GM21526 (cell line): Measurements from ENCODE around the gene ZNF80.

Experiments
- ATAC-seq: cut with Tn5 transposase; IDR thresholded peaks from one replicate; pipeline ENCODE4 v1.9.1; 2021; ENCODE audit warnings: moderate library complexity; ENCODE audit not compliant: unreplicated experiment, low FRiP score

Gene ZNF80

DNA sequence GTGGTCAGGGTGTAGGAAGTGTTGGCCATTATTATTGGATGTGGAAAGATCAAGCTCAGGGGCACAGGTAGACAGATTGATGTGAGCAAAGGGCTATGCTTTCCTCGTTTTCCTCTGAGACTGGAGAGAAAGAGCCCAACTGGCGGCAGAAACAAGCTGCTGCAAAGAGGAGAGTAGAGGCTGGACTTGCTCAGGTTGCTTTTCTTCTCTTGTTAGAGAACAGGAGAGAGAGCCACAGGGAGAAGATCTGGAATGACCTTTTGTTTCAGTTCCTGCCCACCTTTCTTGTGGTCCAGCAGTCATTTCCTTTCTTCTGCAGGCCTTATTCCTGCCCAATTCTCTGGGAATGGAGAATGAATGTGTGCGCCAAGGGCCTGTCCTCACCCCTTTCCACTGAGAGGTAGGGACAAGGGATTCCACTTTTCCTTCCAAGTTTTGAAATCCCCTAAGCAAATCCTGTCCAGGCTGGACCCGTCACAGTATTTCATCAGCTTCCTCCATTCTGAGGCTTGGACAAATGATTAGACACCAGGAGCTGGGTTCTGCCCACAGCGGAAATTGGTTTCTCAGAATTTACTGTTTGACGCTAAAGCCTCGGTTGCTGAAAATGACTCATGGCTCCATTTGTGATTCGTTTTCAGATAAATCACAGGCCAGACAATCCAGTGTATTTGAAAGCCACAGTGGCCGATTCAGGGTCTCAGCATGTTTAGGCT, 16.1 kb downstream of the ZNF80 start:
- peak; percentile 37 for ATAC-seq

DNA sequence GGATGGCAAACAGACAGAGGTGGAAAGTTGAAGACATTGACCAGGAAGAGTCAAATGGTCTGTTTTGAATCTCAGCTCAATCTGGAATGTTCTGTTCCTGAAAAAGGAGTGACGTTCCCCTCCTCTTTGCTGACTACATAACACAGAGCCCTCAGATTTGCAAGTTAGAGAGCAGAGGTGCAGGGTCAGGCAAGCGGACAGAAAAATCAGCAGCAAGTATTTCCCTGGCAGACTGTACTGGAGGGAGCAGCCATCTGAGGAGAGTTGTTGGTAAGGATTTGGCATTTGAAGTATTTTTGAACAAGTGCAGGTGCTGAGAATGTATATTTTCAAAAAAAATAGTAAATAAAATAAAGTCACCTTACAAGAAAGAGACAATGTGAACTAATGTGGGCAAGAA, 17.6 kb downstream of the ZNF80 start:
- ATAC-seq = no peak

DNA sequence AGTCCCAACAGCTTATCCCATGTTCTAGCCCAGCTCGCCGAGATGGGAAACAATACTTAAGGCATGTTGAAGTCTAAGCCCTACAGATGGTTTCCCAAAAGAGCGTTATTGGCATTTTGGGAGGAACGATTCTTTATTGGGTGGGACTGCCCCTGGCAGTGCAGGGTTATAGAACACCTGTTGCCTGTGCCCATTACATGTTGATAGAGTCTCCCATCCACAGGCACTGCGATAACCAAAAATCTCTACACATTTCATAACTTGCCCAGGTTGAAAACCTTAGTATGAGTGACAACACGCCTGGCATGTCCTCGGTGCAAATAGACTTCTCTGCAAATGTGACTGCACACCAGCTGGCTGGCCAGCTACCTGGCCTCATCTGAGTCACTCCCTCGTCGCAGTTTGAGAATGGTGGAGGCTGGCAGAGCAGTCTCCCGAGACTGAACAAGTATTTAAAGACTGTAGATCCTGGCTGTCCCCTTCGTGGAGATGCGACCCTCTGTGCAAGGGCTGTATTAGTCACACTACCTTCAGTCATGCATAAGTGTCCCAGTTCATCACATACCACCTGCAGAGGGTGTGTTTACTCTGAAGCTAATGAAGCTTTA, 18.7 kb downstream of the ZNF80 start:
- ATAC-seq = no peak

DNA sequence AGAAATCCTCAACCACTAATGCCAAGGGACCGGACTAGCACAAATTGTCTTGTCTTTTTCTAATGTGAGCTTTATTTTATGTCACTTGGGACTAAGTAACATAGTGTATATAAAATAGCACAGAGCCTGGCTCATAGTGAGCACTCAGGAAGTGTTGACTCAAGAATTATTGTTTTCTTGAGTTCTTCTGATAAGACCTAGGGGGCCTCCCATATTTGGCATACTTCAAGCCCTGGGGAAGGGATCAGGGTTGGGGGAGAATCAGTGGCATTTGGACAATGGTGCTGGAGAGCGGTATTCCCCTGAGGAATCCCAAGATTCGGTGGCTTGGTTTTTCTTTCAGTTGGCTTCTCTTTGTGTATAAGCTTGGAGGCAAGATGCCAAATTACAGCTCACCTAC, 19.4 kb downstream of the ZNF80 start:
- ATAC-seq = no peak

DNA sequence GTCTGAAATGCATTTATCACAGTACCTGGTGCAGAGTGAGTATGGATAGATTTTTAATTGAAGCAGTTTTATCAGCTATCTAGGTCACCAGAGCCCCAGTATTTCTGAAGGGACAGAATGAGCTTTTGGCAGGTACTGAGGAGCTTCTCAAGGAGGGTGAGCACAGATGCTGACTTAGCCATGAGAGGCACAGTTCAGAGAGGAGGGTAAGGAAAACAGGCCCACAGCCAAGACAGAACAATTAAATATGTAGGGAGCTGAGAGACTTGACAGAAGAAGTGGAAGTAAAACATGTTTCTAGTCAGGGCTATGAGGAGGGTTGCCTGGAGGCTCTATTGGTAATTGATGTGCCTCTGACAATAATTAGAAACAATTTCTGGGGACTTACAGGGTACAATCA, 20.1 kb downstream of the ZNF80 start:
- no peak for ATAC-seq

DNA sequence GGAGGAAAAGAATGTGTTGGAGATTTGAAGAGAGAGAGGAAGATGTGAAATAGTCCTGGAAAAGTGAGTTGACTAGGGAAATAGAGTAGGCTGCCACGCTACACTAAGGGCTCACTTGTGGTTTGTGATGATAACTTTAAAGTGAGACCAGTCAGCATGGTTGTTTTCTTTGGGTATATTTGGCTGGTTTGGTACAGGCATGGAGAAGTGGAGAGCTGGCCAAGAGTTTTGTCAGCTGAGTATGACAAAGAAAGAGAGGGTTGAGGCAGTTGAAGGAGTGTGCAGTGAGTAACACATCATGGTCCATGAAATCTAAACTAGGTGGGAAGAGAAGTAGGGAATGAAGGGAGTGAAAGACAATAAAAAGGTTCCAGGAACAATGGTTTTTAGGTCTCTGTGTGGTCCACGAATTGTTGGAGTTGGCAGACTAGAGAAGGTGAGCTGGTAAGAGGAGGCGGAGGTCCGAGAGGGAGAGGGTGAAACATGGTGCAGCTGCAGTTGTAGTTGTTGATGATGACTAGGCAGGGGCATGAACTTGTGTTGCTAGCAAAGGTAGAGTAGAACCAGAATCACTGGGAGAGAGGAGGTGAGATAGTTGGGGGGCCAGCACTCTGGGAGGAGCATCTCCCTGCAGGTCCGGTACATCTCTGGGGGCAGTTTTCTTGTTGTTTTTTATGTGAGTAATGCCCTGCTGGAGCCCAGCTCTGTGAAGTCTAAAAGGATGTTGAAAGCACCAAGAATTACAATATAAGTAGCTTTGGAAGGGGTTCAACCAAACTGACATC, 21.0 kb downstream of the ZNF80 start:
- ATAC-seq = no peak

DNA sequence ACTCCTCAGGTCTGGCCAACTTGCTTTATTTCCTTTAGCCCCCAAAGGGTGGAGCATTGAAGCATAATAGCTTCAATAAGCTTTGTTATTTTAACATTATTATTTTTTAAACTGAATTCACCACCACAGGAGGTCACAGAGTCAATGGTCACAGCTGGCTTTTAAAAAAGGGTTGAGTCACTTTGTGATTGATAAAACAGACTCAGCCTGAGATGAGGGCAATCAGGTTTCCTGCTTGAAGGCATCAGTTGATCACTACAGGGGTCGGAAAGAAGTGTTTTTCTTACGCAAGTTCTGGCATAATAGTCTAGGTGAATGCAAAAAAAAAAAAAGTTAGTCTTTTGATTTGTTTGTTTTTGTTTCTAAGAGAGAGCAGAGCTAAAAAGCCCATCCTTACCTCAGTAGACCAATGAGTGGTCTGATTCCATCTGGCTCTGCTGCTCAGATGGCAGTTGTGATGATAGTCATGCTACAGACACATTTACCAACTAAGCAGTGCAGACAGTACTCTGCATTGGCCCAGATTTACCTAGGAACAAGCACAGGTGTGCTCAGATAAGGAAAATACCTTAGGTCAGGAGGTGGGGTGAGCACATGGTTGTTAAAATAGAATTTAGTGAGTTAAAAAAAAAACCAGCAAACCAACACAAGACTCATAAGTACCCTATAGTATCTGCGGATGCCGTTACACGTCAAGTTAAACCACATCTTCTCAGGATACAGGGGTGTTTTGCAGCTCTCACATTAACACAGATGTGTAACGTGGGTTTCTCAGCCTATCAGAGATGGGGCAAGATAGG, 22.6 kb downstream of the ZNF80 start:
- ATAC-seq = no peak

DNA sequence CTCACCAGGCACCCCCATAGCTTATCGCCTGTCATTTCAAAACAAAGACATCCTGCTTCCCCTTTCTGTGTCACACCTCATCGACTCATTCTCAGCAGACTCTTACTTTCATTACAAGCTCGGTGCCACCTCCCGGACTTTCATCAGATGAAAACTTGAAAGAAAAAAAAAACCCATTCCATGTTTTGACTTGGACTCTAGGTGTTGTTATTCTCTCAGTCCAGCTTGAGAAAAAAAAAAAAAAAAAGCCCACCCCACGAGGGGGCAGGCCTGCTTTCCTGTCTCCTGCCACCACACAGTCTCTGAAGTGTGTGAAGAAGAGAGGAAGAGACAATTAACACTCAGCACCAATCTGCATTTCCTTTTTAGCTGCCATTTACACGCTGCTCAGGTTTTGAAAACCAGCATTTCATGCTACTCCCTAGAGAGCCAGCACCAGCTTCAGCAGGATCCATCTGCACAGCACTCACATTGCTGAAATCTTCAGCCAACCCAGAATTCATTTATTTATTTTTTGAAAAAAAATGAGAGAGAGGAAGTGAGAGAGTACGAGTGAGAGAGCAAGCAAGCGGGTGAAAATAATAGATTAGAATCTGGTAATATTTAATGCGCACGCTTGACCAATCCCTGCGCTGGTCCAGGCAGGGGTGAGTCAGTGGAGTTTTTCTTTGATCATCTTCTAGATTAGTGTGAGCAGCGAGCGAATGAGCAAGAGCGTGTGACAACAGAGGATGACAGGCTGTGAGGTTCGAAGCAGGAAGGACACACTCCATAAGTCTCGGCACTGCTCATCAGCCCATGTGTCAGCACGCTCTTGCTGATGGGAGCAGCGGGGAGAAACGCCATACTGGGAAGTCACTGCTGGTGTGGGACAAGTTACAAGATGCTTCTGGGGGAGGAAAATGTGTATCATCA, 23.5 kb downstream of the ZNF80 start:
- peak; percentile 90 for ATAC-seq

DNA sequence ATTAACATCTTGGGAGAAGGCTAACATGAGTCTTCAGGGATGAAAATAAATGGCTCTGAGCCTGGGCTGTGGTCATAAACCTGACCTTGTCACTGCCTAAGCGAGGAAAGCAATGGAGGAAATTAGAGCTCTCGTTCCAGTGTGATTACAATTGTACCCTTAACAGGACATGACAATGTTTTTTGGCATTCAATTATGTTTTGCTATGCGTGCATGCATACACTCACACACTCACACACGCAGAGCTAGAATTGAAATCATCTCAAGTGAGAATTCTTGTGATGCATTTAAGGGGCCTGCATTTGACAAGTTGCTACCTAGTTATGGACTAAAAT, 24.1 kb downstream of the ZNF80 start:
- ATAC-seq = peak; percentile 17

DNA sequence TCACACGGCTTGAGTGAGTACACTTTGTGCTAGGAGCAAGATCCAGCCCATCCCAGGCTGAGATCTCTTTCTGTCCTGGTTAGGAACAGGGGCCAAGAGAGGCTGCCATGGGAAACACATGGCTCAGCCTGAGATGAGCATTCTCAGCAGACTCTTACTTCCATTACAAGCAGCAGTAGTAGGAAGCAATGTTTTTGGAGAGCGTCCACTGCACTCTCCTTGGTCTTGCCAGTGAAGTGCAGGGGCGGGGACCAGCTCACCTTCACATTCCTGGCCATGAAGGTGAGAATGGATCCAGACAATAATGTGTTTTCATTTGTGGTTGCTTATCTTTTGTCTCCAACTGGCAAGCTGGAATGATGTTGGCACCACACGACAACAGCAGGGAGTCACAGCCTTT, 24.7 kb downstream of the ZNF80 start:
- no peak for ATAC-seq

DNA sequence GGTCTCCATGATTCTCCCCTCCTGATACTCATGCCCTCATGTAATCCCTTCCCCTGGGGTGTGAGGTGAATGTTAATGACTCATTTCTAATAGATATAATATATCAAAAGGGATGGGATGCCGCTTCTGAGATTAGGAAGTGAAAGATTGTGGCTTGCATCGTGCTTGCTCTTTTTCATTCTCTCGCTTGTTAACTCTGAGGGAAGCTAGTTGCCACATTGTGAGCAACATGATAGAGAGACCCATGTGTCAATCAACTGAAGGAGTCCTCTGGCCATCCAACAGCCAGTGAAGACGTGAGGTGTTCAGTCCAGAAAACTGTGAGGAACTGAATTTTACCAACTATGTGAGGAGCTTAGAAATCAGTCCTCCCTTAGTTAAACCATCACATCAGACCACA, 29.6 kb downstream of the ZNF80 start:
- no peak for ATAC-seq

DNA sequence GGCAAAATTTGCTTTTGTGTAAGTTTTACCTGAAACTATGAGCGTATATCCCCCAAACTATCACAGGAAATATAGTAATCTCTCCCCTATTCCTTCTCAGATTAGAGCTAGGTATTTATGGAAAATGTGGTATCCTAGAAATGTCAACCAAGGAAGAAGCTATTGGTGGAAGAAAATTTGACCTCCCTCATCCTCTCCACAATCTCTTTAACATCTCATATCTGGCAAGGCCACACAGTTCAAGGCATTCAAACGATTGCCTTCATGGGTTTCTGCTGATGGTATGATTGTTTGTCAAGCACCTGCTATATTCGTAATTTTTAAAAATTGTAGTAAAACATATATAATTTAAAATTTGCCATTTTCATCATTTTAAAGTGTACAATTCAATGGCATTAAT, 31.0 kb downstream of the ZNF80 start:
- no peak for ATAC-seq

DNA sequence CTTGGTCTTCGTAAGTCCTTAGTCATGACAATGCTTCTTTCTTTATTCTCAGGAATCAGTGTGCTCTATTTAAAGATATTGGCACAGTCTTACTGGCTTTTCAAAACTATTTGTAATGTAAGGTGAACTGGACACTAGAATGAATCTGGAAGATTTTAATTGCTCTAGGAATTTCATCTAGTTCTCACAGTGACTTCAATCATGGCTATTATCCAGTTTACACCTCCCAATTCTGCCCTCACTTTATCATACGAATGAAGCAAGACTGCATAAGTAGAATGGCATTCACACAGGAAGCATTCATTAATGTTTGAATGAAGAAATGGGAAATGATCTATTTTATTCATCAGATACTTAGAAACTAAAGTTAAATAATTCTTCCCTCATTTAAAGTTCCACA, 31.8 kb downstream of the ZNF80 start:
- no peak for ATAC-seq

DNA sequence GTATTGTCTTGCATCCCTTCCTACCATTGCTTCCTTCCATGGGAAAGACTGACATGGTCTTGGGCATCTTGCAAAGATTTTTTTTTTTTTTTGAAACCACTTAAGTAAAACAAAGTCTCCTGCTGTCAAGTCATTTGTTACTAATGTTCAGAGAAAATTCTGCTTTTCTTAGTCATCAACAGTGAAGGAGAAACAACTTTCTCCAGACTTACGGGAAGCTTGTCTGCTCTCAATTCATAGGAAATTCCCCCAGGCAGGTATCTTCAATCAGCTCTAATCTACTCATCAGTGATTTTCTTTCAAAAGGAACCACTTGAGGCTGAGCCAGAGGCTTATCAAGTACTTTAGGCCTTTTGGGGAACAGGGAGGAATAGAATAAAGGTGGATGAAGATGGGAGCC, 42.6 kb downstream of the ZNF80 start:
- no peak for ATAC-seq

DNA sequence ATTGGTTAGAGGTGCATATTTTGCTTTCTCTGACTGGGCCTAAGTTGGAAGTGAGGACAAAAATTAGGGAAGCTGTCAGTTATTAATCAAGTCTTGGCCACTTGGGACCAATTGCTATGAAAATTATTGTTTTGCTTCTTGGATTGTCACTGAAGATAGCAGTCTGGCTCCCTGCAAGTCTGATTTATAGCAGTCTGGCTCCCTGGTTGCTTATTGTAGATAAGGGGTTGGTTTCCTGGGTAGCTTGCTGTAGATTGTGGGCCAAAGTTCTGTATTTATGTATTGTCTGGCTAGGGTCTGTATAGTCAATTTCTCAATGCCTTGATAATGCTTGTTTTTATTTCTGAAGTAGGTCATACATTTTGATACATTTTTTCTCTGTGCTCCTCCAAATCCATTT, 45.2 kb downstream of the ZNF80 start:
- ATAC-seq = no peak

DNA sequence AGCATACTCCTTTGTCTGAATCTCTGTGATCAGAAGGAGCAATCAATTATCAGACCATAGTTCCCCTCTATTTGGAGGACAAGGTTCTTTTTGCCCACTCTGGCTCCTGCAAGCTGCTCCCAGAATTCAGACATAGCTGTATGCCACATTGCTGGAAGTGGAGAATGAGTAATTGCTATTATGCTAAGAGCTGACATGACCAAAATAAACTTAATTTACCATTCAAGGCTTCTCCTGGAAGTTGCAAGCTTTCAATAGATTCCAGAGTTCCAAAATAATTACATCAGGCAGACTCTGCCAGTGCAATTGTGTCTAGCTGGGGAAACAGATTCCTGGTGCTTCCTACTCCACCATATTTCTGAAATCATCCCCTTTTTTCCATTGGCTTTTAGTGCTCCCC, 50.9 kb downstream of the ZNF80 start:
- ATAC-seq = no peak
